Adrenal gland (tissue), 12 donors: ENCODE measurements around the gene GPR176. TPM values are rescaled to one million over a fixed set of nuclear protein-coding genes. Genes with fewer than 3 reads are reported as not detected.

Experiments
- DNase-seq, 7 donors: peaks; one replicate each; pipeline ENCODE4 v3.0.0-alpha.2; 2019 to 2020
- H3K27ac ChIP-seq, 5 donors: fragments of 200-600 bp; sonication (generic) in 4 of 5; 1 replicate in 3 of 5; 2 replicates in 2 of 5; pipeline versions ENCODE4 v1.5.1 to v1.8.0; 2016 to 2020; ENCODE audit warnings: mild to moderate bottlenecking in 1 of 5
- H3K27me3 ChIP-seq: fragments of 200-600 bp; 2 replicates; pipeline ENCODE4 v1.8.0; 2021
- H3K36me3 ChIP-seq, 2 donors: fragments of 200-600 bp; replicated peaks in 1 of 2; 1 replicate in 1 of 2; 2 replicates in 1 of 2; pipeline versions ENCODE4 v1.5.1 to v1.8.0; 2018 to 2022
- H3K4me1 ChIP-seq, 2 donors: fragments of 200-600 bp; replicated peaks in 1 of 2; 1 replicate in 1 of 2; 2 replicates in 1 of 2; pipeline versions ENCODE4 v1.5.1 to v1.8.0; 2018 to 2021
- H3K4me3 ChIP-seq, 4 donors: fragments of 200-600 bp; sonication (generic) in 3 of 4; one replicate each; pipeline ENCODE4 v1.5.1; 2016 to 2018
- H3K9me3 ChIP-seq, 3 donors: fragments of 200-600 bp; sonication (generic) in 1 of 3; replicated peaks in 1 of 3; 1 replicate in 2 of 3; 2 replicates in 1 of 3; pipeline versions ENCODE4 v1.5.1 to v1.8.0; 2016 to 2021
- POLR2A ChIP-seq, 2 donors: fragments of 450-650 bp; IDR thresholded peaks; one replicate each; pipeline ENCODE4 v1.6.1; 2017; ENCODE audit warnings: antibody characterized with exemption in 2 of 2, mild to moderate bottlenecking in 2 of 2, moderate library complexity in 1 of 2
- WGBS, 4 donors: extraction: QIAGEN DNeasy Blood & Tissue Kit in 2 of 4; methylation state at CpG; one replicate each; pipeline versions ENCODE4 v1.1.5 to v1.1.7; 2013 to 2017; 5-methylcytosine and 5-hydroxymethylcytosine counted together
- intact Hi-C, 2 donors: fragments of 100-400 bp; cut with DNase I; formaldehyde crosslinking; loops; one replicate each; pipeline versions ENCODE4 v1.14.1 to v1.15.0; 2022 to 2023
- polyA plus RNA-seq, 3 donors: library from polyadenylated mRNA; stranded (reverse); fragments of 200-250 nt in 2 of 3; fragments of 350-450 nt in 1 of 3; fragmentation: Illumina TruSeq in 1 of 3; extraction: RNeasy Lipid Tissue Mini Kit (QIAGEN cat#74804) in 1 of 3; gene quantifications; one replicate each; pipeline ENCODE4 v1.2.3, GENCODE V29; 2013 to 2014
- total RNA-seq, 9 donors: library from RNA; depleted of rRNA in 4 of 9; stranded (reverse); fragments of >200 nt in 4 of 9; fragments of 120-200 nt in 1 of 9; fragmentation: NEBNext Ultra II Directional in 1 of 9; extraction: Animal tissue kit (Norgen Biotek cat#: 25700) in 1 of 9; gene quantifications; one replicate each; pipeline versions ENCODE4 v1.1.0 to v1.2.4, GENCODE V29; 2013 to 2023
- TF ChIP-seq, protein P1 (sequence below), 6 experiments: fragments of 450-650 bp in 4 of 6; fragments of 200-600 bp in 2 of 6; sonication (generic) in 1 of 6; IDR thresholded peaks; 1 replicate in 5 of 6; 2 replicates in 1 of 6; pipeline versions ENCODE4 v1.5.1 to v1.8.0; 2016 to 2021; ENCODE audit warnings: antibody characterized with exemption in 6 of 6, mild to moderate bottlenecking in 2 of 6, moderate library complexity in 1 of 6
- donor health status: healthy with polysubstance abuse.
- donor health status: Bipolar disorder and iron deficiency.
- donor health status: DM: yes; HTN: yes; CAD: no.
- donor health status: DM: no; HTN: no; CAD: no.
- donor health status: DM: no; HTN: no; CAD: no.
- donor health status: DM: yes; HTN: yes; CAD: no.

Gene GPR176
- total and polyA plus RNA-seq, 12 donors, result 1.4 to 12.7 (median 5.6) TPM

DNA sequence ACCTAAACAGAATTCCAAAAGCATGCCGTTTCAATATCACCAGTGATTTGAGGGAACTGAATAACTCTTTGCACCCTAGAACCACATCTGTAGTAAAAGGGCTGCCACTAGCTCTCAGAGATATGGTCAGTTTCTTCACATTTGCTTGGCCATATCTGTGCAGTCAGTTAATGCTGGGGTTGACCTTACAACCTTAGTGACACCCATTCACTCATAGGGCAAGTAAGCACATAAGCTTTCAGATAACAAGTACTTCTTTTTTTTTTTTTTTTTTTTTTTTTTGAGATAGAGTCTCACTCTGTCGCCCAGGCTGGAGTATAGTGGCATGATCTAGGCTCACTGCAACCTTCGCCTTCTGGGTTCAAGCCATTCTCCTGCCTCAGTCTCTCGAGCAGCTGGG lies 117.0 kb downstream of the GPR176 start:
- WGBS, 4 donors, result 77 to 85% (median 81%) methylated on average over 4 of the region's 4 CpGs
- no peak for TF ChIP-seq POLR2A (IDR thresholded peaks at IDR 0.05)
- TF ChIP-seq, protein P1, sequence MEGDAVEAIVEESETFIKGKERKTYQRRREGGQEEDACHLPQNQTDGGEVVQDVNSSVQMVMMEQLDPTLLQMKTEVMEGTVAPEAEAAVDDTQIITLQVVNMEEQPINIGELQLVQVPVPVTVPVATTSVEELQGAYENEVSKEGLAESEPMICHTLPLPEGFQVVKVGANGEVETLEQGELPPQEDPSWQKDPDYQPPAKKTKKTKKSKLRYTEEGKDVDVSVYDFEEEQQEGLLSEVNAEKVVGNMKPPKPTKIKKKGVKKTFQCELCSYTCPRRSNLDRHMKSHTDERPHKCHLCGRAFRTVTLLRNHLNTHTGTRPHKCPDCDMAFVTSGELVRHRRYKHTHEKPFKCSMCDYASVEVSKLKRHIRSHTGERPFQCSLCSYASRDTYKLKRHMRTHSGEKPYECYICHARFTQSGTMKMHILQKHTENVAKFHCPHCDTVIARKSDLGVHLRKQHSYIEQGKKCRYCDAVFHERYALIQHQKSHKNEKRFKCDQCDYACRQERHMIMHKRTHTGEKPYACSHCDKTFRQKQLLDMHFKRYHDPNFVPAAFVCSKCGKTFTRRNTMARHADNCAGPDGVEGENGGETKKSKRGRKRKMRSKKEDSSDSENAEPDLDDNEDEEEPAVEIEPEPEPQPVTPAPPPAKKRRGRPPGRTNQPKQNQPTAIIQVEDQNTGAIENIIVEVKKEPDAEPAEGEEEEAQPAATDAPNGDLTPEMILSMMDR (IDR thresholded peaks at IDR 0.05), result no peak

DNA sequence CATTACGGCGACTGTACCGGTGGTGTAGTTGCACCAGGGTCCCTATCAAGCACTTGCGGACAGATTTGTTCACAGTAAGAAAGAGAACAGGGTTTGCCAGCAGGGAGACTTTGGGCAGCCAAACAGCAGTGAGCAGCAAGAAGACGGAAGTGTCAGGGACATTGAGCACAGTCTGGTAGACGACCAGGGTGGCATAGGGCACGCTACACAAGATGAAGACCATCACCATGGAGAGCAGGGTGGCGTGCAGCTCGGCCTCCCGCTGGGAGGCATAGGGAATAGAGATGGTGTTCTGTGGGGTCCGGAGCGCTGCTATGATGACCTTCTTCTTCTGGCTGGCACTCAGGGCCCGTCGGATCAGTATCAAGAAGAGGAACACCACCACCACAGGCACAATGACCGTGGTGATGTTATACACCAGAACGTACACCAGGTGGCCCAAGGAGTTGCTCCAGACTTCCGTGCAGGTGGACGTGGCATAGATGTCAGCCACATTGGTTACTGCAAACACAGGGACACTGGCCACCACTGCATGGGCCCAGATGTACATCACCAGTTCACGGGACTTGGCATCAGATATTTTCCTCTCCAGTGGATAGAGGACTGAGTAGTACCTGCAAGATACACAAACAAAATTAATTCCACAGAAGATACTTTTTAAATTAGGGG lies 118.3 kb downstream of the GPR176 start:
- intact Hi-C loops, result no loop called here
- H3K27me3 ChIP-seq, result no peaks in the 10 kb centered on the region
- TF ChIP-seq POLR2A (IDR thresholded peaks at IDR 0.05), result no peak
- TF ChIP-seq, protein P1 (IDR thresholded peaks at IDR 0.05), result peak in 4 of 6 experiments; percentile 13 to 31 (median 29)
- H3K9me3 ChIP-seq, result no peaks in the 10 kb centered on the region
- H3K4me3 ChIP-seq, result no peak overlapping the region
- WGBS, 4 donors, result 68 to 82% (median 80%) methylated on average over 15 to 19 of the region's 19 CpGs
- no peaks in the 10 kb centered on the region for H3K36me3 ChIP-seq
- DNase-seq, result no peak
- no peak overlapping the region for H3K27ac ChIP-seq
- H3K4me1 ChIP-seq, result no peaks in the 10 kb centered on the region

More for the DNA sequence above, 117.0 kb downstream of the GPR176 start:
- Histone ChIP-seq H3K4me3 (no peak overlapping the region), H3K9me3 (no peaks in the 10 kb centered on the region), H3K27ac (no peak overlapping the region), H3K36me3 (no peaks in the 10 kb centered on the region), H3K27me3 (no peaks in the 10 kb centered on the region), H3K4me1 (no peaks in the 10 kb centered on the region)
- intact Hi-C loops, result no loop called here
- DNase-seq, result no peak

DNA sequence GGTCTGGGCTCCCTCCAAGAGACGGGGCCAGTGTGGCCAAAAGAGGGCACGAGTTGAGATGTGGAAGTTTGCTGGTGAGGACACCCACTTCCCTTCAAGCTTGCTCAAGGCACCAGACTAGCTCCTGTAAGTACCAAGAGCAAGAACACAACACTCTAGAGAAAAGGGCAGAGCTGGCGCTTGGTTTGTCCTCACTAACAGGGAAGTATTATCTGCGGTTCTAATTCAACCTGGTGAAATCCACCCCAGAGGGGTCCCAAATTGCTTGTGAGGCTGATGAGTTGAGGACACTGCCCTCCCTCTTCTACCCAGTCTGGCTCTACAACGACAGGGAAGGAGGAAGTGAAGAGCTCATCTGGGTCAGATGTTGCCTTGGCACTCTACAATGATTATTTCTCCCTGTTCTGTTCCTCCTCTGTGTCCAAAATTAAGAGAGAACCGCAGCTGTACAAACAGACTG lies 120.5 kb downstream of the GPR176 start:
- TF ChIP-seq, protein P1 (IDR thresholded peaks at IDR 0.05), result no peak
- TF ChIP-seq POLR2A (IDR thresholded peaks at IDR 0.05), result no peak
- Histone ChIP-seq H3K36me3 (no peaks in the 10 kb centered on the region), H3K4me3 (no peak overlapping the region), H3K4me1 (no peaks in the 10 kb centered on the region), H3K27ac (no peak overlapping the region), H3K27me3 (peaks cover 9% of the 10 kb centered on the region), H3K9me3 (no peaks in the 10 kb centered on the region)
- peak in 1 of 7 donors; percentile 22 for DNase-seq
- 60 to 74% (median 69%) methylated on average over 6 of the region's 6 CpGs for WGBS, 4 donors
- intact Hi-C loops, result loop anchor here in 1 of 2 donors (10.0 kb wide), 1 partner anchor 185 kb away; no protein-coding TSS in a partner anchor

DNA sequence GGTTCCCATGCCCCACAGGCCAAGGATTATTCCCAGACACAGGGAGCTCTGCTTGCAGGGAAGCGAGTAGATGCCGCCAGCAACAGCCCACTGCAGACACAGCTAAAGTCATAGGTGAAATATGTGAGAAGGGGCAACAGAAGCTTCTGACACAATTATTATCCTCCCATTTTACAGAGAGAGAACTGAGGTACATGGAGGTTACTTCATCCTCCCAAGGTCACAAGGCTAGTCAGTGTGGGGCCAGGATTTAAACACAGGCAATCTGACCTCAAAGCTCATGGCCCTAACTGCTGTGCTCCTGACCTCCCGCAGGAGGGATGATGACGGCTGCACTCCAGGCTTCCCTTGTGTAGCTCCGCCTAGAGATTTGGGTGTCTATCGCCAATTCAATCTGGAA lies 121.7 kb downstream of the GPR176 start:
- WGBS, 4 donors, result 81 to 88% (median 86%) methylated on average over 5 to 6 of the region's 6 CpGs
- intact Hi-C loops, result loop anchor here in 1 of 2 donors (10.0 kb wide), 1 partner anchor 186 kb away; no protein-coding TSS in a partner anchor
- DNase-seq, result no peak
- H3K4me1 ChIP-seq, result no peaks in the 10 kb centered on the region
- TF ChIP-seq, protein P1 (IDR thresholded peaks at IDR 0.05), result no peak
- no peak for TF ChIP-seq POLR2A (IDR thresholded peaks at IDR 0.05)
- H3K27ac ChIP-seq, result no peak overlapping the region
- H3K9me3 ChIP-seq, result no peaks in the 10 kb centered on the region
- no peaks in the 10 kb centered on the region for H3K36me3 ChIP-seq
- H3K4me3 ChIP-seq, result no peak overlapping the region
- H3K27me3 ChIP-seq, result peaks cover 9% of the 10 kb centered on the region
